MM.1S (cell line): ENCODE data around the gene CWC15.

Source experiments
- DNase-seq: peaks from one replicate; pipeline ENCODE4 v3.0.0-alpha.2; 2015
- H2AFZ ChIP-seq: fragments of 300-600 bp; sonication (generic); 2 replicates; pipeline ENCODE4 v1.6.0; 2016; ENCODE audit warnings: antibody characterized with exemption, low read length
- H3F3A ChIP-seq: fragments of 300-600 bp; sonication (generic); 2 replicates; pipeline ENCODE4 v1.6.1; 2016; ENCODE audit warnings: mild to moderate bottlenecking, antibody characterized with exemption, low read length, moderate library complexity, mixed read lengths; ENCODE audit not compliant: insufficient read depth
- H3K27ac ChIP-seq: fragments of 300-600 bp; sonication (generic); 2 replicates; pipeline ENCODE4 v1.5.1; 2016; ENCODE audit warnings: mild to moderate bottlenecking, low read length
- H3K27me3 ChIP-seq: fragments of 300-600 bp; sonication (generic); replicated peaks from 2 replicates; pipeline ENCODE4 v1.6.0; 2016; ENCODE audit warnings: low read length; ENCODE audit not compliant: insufficient read depth
- H3K36me3 ChIP-seq: fragments of 300-600 bp; sonication (generic); replicated peaks from 2 replicates; pipeline ENCODE4 v1.6.1; 2016; ENCODE audit warnings: mild to moderate bottlenecking, low read length, mixed read lengths; ENCODE audit not compliant: insufficient read depth
- H3K4me1 ChIP-seq: fragments of 300-600 bp; sonication (generic); 2 replicates; pipeline ENCODE4 v1.6.1; 2016; ENCODE audit warnings: low read length, mixed read lengths
- H3K4me2 ChIP-seq: fragments of 300-600 bp; sonication (generic); 2 replicates; pipeline ENCODE4 v1.6.0; 2016; ENCODE audit warnings: low read depth, low read length
- H3K4me3 ChIP-seq: fragments of 300-600 bp; sonication (generic); 2 replicates; pipeline ENCODE4 v1.5.1; 2016; ENCODE audit warnings: low read length, mixed read lengths
- H3K79me2 ChIP-seq: fragments of 300-600 bp; sonication (generic); 2 replicates; pipeline ENCODE4 v1.6.1; 2016; ENCODE audit warnings: mixed run types, low read length, mixed read lengths
- H3K9ac ChIP-seq: fragments of 300-600 bp; sonication (generic); 2 replicates; pipeline ENCODE4 v1.6.1; 2016; ENCODE audit warnings: low read length, mixed read lengths
- H3K9me2 ChIP-seq: fragments of 300-600 bp; sonication (generic); replicated peaks from 2 replicates; pipeline ENCODE4 v1.6.1; 2016; ENCODE audit warnings: mild to moderate bottlenecking, low read length, mixed read lengths; ENCODE audit not compliant: insufficient read depth
- H3K9me3 ChIP-seq: fragments of 300-600 bp; sonication (generic); replicated peaks from 2 replicates; pipeline ENCODE4 v1.6.1; 2016; ENCODE audit warnings: mild to moderate bottlenecking, low read length, mixed read lengths; ENCODE audit not compliant: insufficient read depth
- H4K20me1 ChIP-seq: fragments of 300-600 bp; sonication (generic); 2 replicates; pipeline ENCODE4 v1.6.1; 2016; ENCODE audit warnings: mild to moderate bottlenecking, low read length, moderate library complexity, mixed read lengths; ENCODE audit not compliant: insufficient read depth
- EZH2 ChIP-seq: fragments of 300-600 bp; sonication (generic); optimal IDR thresholded peaks from 2 replicates; pipeline ENCODE3; 2017; ENCODE audit warnings: low read depth, mild to moderate bottlenecking, antibody characterized with exemption, low read length, mixed read lengths
- EZH2phosphoT487 ChIP-seq: fragments of 300-600 bp; sonication (generic); IDR thresholded peaks from 2 replicates; pipeline ENCODE4 v1.6.1; 2018; ENCODE audit warnings: antibody characterized with exemption, low read length
- TF ChIP-seq, protein P1 (sequence below): fragments of 300-600 bp; sonication (generic); IDR thresholded peaks from 2 replicates; pipeline ENCODE4 v1.5.1; 2016; ENCODE audit warnings: antibody characterized with exemption, low read length, mixed read lengths

CWC15 gene

GRCh38 chr11:94946812-94947211 lies 26.5 kb downstream of the CWC15 start:
- no peaks in the 10 kb centered on the region for H3K36me3 ChIP-seq
- no peak overlapping the region for H3K4me2 ChIP-seq

GRCh38 chr11:94941131-94941530 lies 32.2 kb downstream of the CWC15 start:
- Histone ChIP-seq H3F3A (no peaks in the 10 kb centered on the region), H3K4me1 (no peaks in the 10 kb centered on the region), H3K9ac (no peak overlapping the region), H3K4me3 (no peak overlapping the region), H3K79me2 (no peaks in the 10 kb centered on the region), H4K20me1 (no peaks in the 10 kb centered on the region), H3K27me3 (no peaks in the 10 kb centered on the region), H3K9me3 (no peaks in the 10 kb centered on the region), H2AFZ (no peak overlapping the region), H3K9me2 (no peaks in the 10 kb centered on the region), H3K36me3 (no peaks in the 10 kb centered on the region), H3K4me2 (no peak overlapping the region), H3K27ac (no peak overlapping the region)
- TF ChIP-seq EZH2phosphoT487 (no peak), EZH2 (no peak)
- TF ChIP-seq, protein P1, sequence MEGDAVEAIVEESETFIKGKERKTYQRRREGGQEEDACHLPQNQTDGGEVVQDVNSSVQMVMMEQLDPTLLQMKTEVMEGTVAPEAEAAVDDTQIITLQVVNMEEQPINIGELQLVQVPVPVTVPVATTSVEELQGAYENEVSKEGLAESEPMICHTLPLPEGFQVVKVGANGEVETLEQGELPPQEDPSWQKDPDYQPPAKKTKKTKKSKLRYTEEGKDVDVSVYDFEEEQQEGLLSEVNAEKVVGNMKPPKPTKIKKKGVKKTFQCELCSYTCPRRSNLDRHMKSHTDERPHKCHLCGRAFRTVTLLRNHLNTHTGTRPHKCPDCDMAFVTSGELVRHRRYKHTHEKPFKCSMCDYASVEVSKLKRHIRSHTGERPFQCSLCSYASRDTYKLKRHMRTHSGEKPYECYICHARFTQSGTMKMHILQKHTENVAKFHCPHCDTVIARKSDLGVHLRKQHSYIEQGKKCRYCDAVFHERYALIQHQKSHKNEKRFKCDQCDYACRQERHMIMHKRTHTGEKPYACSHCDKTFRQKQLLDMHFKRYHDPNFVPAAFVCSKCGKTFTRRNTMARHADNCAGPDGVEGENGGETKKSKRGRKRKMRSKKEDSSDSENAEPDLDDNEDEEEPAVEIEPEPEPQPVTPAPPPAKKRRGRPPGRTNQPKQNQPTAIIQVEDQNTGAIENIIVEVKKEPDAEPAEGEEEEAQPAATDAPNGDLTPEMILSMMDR, result no peak
- no peak for DNase-seq

More at GRCh38 chr11:94946812-94947211, 26.5 kb downstream of the CWC15 start:
- H3F3A ChIP-seq, result no peaks in the 10 kb centered on the region
- no peak overlapping the region for H3K27ac ChIP-seq
- DNase-seq, result no peak
- no peaks in the 10 kb centered on the region for H3K9me2 ChIP-seq
- TF ChIP-seq EZH2phosphoT487, result no peak
- TF ChIP-seq, protein P1, result no peak
- TF ChIP-seq EZH2, result no peak
- H3K27me3 ChIP-seq, result no peaks in the 10 kb centered on the region
- no peaks in the 10 kb centered on the region for H3K4me1 ChIP-seq
- no peak overlapping the region for H3K4me3 ChIP-seq
- H2AFZ ChIP-seq, result no peak overlapping the region
- H4K20me1 ChIP-seq, result no peaks in the 10 kb centered on the region
- H3K9ac ChIP-seq, result no peak overlapping the region
- no peaks in the 10 kb centered on the region for H3K79me2 ChIP-seq
- H3K9me3 ChIP-seq, result no peaks in the 10 kb centered on the region

- DNase-seq, result no peak
- H3K9ac ChIP-seq, result no peak overlapping the region
- H3K4me2 ChIP-seq, result no peak overlapping the region
- H3F3A ChIP-seq, result no peaks in the 10 kb centered on the region
- TF ChIP-seq, protein P1, result no peak
- TF ChIP-seq EZH2phosphoT487 (no peak), EZH2 (no peak)
- H4K20me1 ChIP-seq, result no peaks in the 10 kb centered on the region
- no peak overlapping the region for H2AFZ ChIP-seq
- no peaks in the 10 kb centered on the region for H3K79me2 ChIP-seq
- no peaks in the 10 kb centered on the region for H3K36me3 ChIP-seq
- H3K9me2 ChIP-seq, result no peaks in the 10 kb centered on the region
- no peaks in the 10 kb centered on the region for H3K4me1 ChIP-seq
- H3K9me3 ChIP-seq, result no peaks in the 10 kb centered on the region
- no peaks in the 10 kb centered on the region for H3K27me3 ChIP-seq
- no peak overlapping the region for H3K27ac ChIP-seq
- no peak overlapping the region for H3K4me3 ChIP-seq
Observed at GRCh38 chr11:94939346-94939745, 34.0 kb downstream of the CWC15 start.
